ENCODE results near the gene FERMT1. TPM values are rescaled to one million over a fixed set of nuclear protein-coding genes. Genes with fewer than 3 reads are reported as not detected.

The FERMT1 gene
- total RNA-seq, 1 donor from 2014 or later = 0.29 TPM

DNA sequence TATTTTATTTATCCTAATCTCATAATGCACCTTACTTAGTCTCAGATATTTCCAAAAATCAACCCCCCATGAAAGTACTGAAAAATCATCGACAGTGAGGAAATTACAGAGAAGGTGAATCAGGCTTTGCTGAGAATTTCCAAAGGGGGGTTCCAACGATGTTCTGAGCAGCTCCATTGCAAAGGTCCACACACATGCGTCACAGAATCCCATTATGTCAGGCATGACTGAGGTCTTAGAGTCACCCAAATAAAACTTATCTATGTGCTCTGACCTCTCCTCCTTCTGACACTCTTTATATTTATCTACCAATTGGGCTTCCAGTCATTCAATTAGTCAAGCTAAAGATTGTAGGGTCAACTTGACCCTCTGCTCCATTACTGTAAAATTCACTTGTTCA is 56.2 kb downstream of the FERMT1 start:
- Mint-ChIP-seq H3K4me1 (ENCODE audit: low read depth, unreplicated experiment) (no peaks in the 10 kb centered on the region), H3K27me3 (ENCODE audit: unreplicated experiment) (peaks cover 2% of the 10 kb centered on the region), H3K36me3 (ENCODE audit: unreplicated experiment) (no peaks in the 10 kb centered on the region), H3K27ac (ENCODE audit: unreplicated experiment) (no peak overlapping the region), H3K9me3 (ENCODE audit: unreplicated experiment) (no peaks in the 10 kb centered on the region), H3K4me3 (ENCODE audit: unreplicated experiment) (no peak overlapping the region)
- TF ChIP-seq, protein P1, sequence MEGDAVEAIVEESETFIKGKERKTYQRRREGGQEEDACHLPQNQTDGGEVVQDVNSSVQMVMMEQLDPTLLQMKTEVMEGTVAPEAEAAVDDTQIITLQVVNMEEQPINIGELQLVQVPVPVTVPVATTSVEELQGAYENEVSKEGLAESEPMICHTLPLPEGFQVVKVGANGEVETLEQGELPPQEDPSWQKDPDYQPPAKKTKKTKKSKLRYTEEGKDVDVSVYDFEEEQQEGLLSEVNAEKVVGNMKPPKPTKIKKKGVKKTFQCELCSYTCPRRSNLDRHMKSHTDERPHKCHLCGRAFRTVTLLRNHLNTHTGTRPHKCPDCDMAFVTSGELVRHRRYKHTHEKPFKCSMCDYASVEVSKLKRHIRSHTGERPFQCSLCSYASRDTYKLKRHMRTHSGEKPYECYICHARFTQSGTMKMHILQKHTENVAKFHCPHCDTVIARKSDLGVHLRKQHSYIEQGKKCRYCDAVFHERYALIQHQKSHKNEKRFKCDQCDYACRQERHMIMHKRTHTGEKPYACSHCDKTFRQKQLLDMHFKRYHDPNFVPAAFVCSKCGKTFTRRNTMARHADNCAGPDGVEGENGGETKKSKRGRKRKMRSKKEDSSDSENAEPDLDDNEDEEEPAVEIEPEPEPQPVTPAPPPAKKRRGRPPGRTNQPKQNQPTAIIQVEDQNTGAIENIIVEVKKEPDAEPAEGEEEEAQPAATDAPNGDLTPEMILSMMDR (IDR thresholded peaks at IDR 0.05; ENCODE audit: partially characterized antibody, unreplicated experiment) = no peak
- no peak for DNase-seq

GRCh38 chr20:6061544-6061943 is 61.3 kb downstream of the FERMT1 start:
- no peak for DNase-seq
- Mint-ChIP-seq H3K36me3 (ENCODE audit: unreplicated experiment) (no peaks in the 10 kb centered on the region), H3K4me3 (ENCODE audit: unreplicated experiment) (no peak overlapping the region), H3K9me3 (ENCODE audit: unreplicated experiment) (peaks cover 2% of the 10 kb centered on the region), H3K27ac (ENCODE audit: unreplicated experiment) (no peak overlapping the region), H3K27me3 (ENCODE audit: unreplicated experiment) (peaks cover 2% of the 10 kb centered on the region), H3K4me1 (ENCODE audit: low read depth, unreplicated experiment) (no peaks in the 10 kb centered on the region)
- TF ChIP-seq, protein P1 (IDR thresholded peaks at IDR 0.05; ENCODE audit: partially characterized antibody, unreplicated experiment) = no peak

DNA sequence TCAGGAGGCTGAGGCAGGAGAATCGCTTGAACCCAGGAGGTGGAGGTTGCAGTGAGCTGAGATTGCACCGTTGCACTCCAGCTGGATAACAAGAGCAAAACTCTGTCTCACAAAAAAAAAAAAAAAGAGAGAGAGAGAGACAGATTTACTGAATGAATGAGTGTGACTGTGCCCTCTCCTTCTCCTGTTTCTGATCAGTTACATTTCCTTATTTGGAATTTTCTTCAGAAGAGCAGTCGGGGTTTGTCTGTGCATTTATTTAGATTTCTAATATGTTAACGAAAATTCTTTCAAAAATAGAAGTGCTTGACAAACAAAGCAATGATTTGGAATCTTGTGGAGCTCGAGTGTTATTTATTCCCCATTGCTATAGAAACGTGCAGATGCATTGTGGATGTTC is 62.6 kb downstream of the FERMT1 start:
- peaks cover 2% of the 10 kb centered on the region for H3K27me3 Mint-ChIP-seq (ENCODE audit: unreplicated experiment)
- H3K27ac Mint-ChIP-seq (ENCODE audit: unreplicated experiment) = no peak overlapping the region
- DNase-seq = no peak
- TF ChIP-seq, protein P1 (IDR thresholded peaks at IDR 0.05; ENCODE audit: partially characterized antibody, unreplicated experiment) = no peak
- H3K4me3 Mint-ChIP-seq (ENCODE audit: unreplicated experiment) = no peak overlapping the region
- H3K9me3 Mint-ChIP-seq (ENCODE audit: unreplicated experiment) = peaks cover 2% of the 10 kb centered on the region
- H3K4me1 Mint-ChIP-seq (ENCODE audit: low read depth, unreplicated experiment) = no peaks in the 10 kb centered on the region
- H3K36me3 Mint-ChIP-seq (ENCODE audit: unreplicated experiment) = no peaks in the 10 kb centered on the region

DNA sequence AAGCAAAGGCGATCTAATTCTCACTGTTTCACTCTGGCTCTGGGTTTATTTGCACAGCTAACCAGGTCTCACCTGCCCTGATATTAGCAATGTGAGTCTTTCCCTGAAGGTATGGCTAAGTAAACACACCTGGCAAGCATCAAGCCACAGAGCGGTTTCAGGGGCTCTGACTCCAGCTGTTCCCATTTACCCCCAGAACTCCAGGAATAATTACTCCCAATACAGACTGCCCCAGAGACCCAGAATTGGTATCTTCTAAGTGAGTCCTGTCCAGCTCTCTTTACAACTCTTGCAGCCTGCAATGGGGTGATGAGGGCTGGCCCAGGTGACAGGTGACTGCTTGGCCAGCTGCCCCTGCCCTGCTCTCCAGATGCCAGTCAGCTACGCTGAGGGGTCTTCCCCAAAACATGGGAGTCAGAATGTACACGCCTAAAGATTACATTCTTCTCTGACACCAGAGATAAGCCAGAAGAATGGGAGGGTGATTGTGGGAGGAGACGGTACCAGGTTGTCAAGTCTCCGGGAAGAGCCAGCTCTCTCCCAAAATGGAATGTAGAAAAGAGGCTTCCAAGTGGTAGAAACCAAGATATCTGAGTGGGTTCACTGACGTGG is 64.0 kb downstream of the FERMT1 start:
- Mint-ChIP-seq H3K27ac (ENCODE audit: unreplicated experiment) (no peak overlapping the region), H3K4me1 (ENCODE audit: low read depth, unreplicated experiment) (no peaks in the 10 kb centered on the region), H3K36me3 (ENCODE audit: unreplicated experiment) (no peaks in the 10 kb centered on the region), H3K4me3 (ENCODE audit: unreplicated experiment) (no peak overlapping the region), H3K9me3 (ENCODE audit: unreplicated experiment) (peaks cover 2% of the 10 kb centered on the region), H3K27me3 (ENCODE audit: unreplicated experiment) (peaks cover 2% of the 10 kb centered on the region)
- no peak for DNase-seq
- TF ChIP-seq, protein P1 (IDR thresholded peaks at IDR 0.05; ENCODE audit: partially characterized antibody, unreplicated experiment) = no peak

DNA sequence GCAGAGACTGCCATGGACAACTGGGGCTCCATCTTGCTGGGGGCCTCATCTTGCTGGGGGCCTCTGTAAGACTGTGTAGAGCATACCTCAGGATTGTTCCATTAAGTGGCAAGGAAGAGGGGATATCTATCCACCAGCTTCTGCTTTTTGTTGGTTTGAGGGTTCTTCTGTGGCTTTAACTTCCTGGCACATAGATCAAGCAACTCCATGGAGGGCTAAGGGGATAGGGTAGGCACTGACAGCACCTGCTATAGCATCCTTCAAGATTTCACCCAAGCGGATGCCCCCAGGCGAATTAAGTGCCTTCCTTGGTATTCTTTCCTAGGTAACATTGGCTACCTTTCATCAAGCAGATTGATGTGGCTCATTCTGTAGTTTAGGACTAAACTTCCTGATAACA is 65.1 kb downstream of the FERMT1 start:
- Mint-ChIP-seq H3K27me3 (ENCODE audit: unreplicated experiment) (peaks cover 8% of the 10 kb centered on the region), H3K36me3 (ENCODE audit: unreplicated experiment) (peaks cover 7% of the 10 kb centered on the region), H3K4me1 (ENCODE audit: low read depth, unreplicated experiment) (no peaks in the 10 kb centered on the region), H3K27ac (ENCODE audit: unreplicated experiment) (no peak overlapping the region), H3K9me3 (ENCODE audit: unreplicated experiment) (peaks cover 2% of the 10 kb centered on the region), H3K4me3 (ENCODE audit: unreplicated experiment) (no peak overlapping the region)
- DNase-seq = no peak
- TF ChIP-seq, protein P1 (IDR thresholded peaks at IDR 0.05; ENCODE audit: partially characterized antibody, unreplicated experiment) = no peak

Data from glutamatergic neuron (in vitro differentiated cells).